RPMI7951 (cell line): ENCODE data around the gene GPR152. TPM values are rescaled to one million over a fixed set of nuclear protein-coding genes. Genes with fewer than 3 reads are reported as not detected.
"Not testable (repeated sequence)": the region's sequence is repeated elsewhere in the genome, so short reads cannot be mapped to it uniquely, and the experiment has no call there.

Source experiments
- DNase-seq: peaks from one replicate; pipeline ENCODE4 v3.0.0-alpha.2; 2012; ENCODE audit warnings: low read depth
- total RNA-seq: library from RNA; depleted of rRNA; stranded (reverse); fragments of >200 nt; shearing (Covaris generic); gene quantifications from 2 replicates; pipeline ENCODE4 v1.2.3, GENCODE V29; 2014; rRNA removed

Gene GPR152
- total RNA-seq, 1 experiment from 2014 or later = not detected

- DNase-seq = no peak
These were observed 42.7 kb downstream of the GPR152 start for GRCh38 chr11:67409781-67410368.

GRCh38 chr11:67409261-67409666 lies 43.3 kb downstream of the GPR152 start:
- DNase-seq = no peak

GRCh38 chr11:67408437-67409200 lies 43.9 kb downstream of the GPR152 start:
- no peak for DNase-seq

GRCh38 chr11:67407688-67408163 lies 44.8 kb downstream of the GPR152 start:
- DNase-seq = no peak

GRCh38 chr11:67406969-67407687 lies 45.4 kb downstream of the GPR152 start:
- DNase-seq = no peak

- DNase-seq = no peak
These were observed 46.0 kb downstream of the GPR152 start for GRCh38 chr11:67406420-67406968.

- no peak for DNase-seq
These were observed 46.7 kb downstream of the GPR152 start for GRCh38 chr11:67405688-67406339.

GRCh38 chr11:67405196-67405567 lies 47.3 kb downstream of the GPR152 start:
- DNase-seq = no peak

- DNase-seq = no peak
These were observed 47.9 kb downstream of the GPR152 start for GRCh38 chr11:67404515-67405195.

GRCh38 chr11:67403085-67403484 lies 49.4 kb downstream of the GPR152 start:
- DNase-seq = not testable (repeated sequence)

GRCh38 chr11:67402192-67402839 lies 50.2 kb downstream of the GPR152 start:
- DNase-seq = not testable (repeated sequence)

GRCh38 chr11:67401495-67402191 lies 50.9 kb downstream of the GPR152 start, which contains the start of gene PPP1CA:
Gene PPP1CA, minus strand, starts transcription at chr11:67401858. Its CDS starts 76 bp downstream, at chr11:67401782.
- peak; percentile 85 for DNase-seq

Other genes with a start within 250 kb of the GPR152 start
- 22.0 and 32.9 TPM in 2 replicates for gene GRK2, start 186.3 kb downstream of the GPR152 start, total RNA-seq
- 17.6 and 28.5 TPM in 2 replicates for gene ANKRD13D, start 163.4 kb downstream of the GPR152 start, total RNA-seq
- gene SSH3, start 149.2 kb downstream of the GPR152 start, total RNA-seq = 8.0 and 10.9 TPM in 2 replicates
- gene POLD4, start 99.2 kb downstream of the GPR152 start, total RNA-seq = 68.0 and 85.3 TPM in 2 replicates
- 4.8 and 5.4 TPM in 2 replicates for gene CLCF1, start 79.1 kb downstream of the GPR152 start, total RNA-seq
- gene RAD9A, start 60.7 kb downstream of the GPR152 start, total RNA-seq = 8.5 and 13.8 TPM in 2 replicates
- 300 and 345 TPM in 2 replicates for gene PPP1CA, start 50.9 kb downstream of the GPR152 start, total RNA-seq
- not detected in 2 replicates for gene TBC1D10C, start 48.6 kb downstream of the GPR152 start, total RNA-seq
- gene CARNS1, start 37.1 kb downstream of the GPR152 start, total RNA-seq = not detected in 2 replicates
- gene RPS6KB2, start 24.2 kb downstream of the GPR152 start, total RNA-seq = 46.5 and 48.2 TPM in 2 replicates
- gene PTPRCAP, start 15.0 kb downstream of the GPR152 start, total RNA-seq = 0.39 TPM in 1 of 2 replicates, not detected in the other
- gene CORO1B, start 9.3 kb downstream of the GPR152 start, total RNA-seq = 88.6 and 104 TPM in 2 replicates
- gene CABP4, start 2.6 kb upstream of the GPR152 start, total RNA-seq = not detected in 2 replicates
- gene TMEM134, start 16.5 kb upstream of the GPR152 start, total RNA-seq = 25.6 and 28.0 TPM in 2 replicates
- gene AIP, start 30.3 kb upstream of the GPR152 start, total RNA-seq = 106 and 114 TPM in 2 replicates
- gene PITPNM1, start 52.6 kb upstream of the GPR152 start, total RNA-seq = 16.2 and 44.0 TPM in 2 replicates
- gene CDK2AP2, start 55.4 kb upstream of the GPR152 start, total RNA-seq = 71.7 and 84.9 TPM in 2 replicates
- not detected in 2 replicates for gene CABP2, start 70.7 kb upstream of the GPR152 start, total RNA-seq
- gene GSTP1, start 131.1 kb upstream of the GPR152 start, total RNA-seq = 1,090 and 1,270 TPM in 2 replicates
- 203 and 251 TPM in 2 replicates for gene NDUFV1, start 154.2 kb upstream of the GPR152 start, total RNA-seq
- gene NUDT8, start 177.2 kb upstream of the GPR152 start, total RNA-seq = 7.2 and 11.6 TPM in 2 replicates
- gene TBX10, start 187.0 kb upstream of the GPR152 start, total RNA-seq = not detected in 2 replicates
- 0.96 TPM in 1 of 2 replicates, not detected in the other for gene ACY3, start 198.0 kb upstream of the GPR152 start, total RNA-seq
- not detected in 2 replicates for gene ALDH3B2, start 221.9 kb upstream of the GPR152 start, total RNA-seq